ENCODE results near the gene CADM1.
A peak's percentile ranks its signal among the peaks of the same experiment; 100 is the strongest.

CADM1 gene

GRCh38 chr11:115444542-115444941 is 59.7 kb downstream of the CADM1 start:
- FAIRE-seq, result no peak

GRCh38 chr11:115439969-115440540 is 64.2 kb downstream of the CADM1 start:
- FAIRE-seq, result no peak

- peak; percentile 45 for FAIRE-seq
Observed at GRCh38 chr11:115439385-115439784, 64.8 kb downstream of the CADM1 start.

GRCh38 chr11:115437902-115438575 is 66.2 kb downstream of the CADM1 start:
- FAIRE-seq, result no peak

GRCh38 chr11:115430345-115430744 is 73.9 kb downstream of the CADM1 start:
- FAIRE-seq, result no peak

GRCh38 chr11:115428306-115428705 is 75.9 kb downstream of the CADM1 start:
- FAIRE-seq, result no peak

- no peak for FAIRE-seq
Observed at GRCh38 chr11:115425816-115426215, 78.4 kb downstream of the CADM1 start.

GRCh38 chr11:115425250-115425649 is 79.0 kb downstream of the CADM1 start:
- FAIRE-seq, result peak; percentile 53

- FAIRE-seq, result peak; percentile 17
Observed at GRCh38 chr11:115423728-115424459, 80.3 kb downstream of the CADM1 start.

GRCh38 chr11:115421992-115422689 is 82.1 kb downstream of the CADM1 start:
- FAIRE-seq, result no peak

GRCh38 chr11:115421352-115421991 is 82.7 kb downstream of the CADM1 start:
- FAIRE-seq, result no peak

GRCh38 chr11:115420505-115420904 is 83.7 kb downstream of the CADM1 start:
- FAIRE-seq, result no peak

GRCh38 chr11:115418626-115419025 is 85.6 kb downstream of the CADM1 start:
- FAIRE-seq, result no peak

- FAIRE-seq, result no peak
Observed at GRCh38 chr11:115418081-115418480, 86.1 kb downstream of the CADM1 start.

- peak; percentile 88 for FAIRE-seq
Observed at GRCh38 chr11:115411120-115411519, 93.1 kb downstream of the CADM1 start.

GRCh38 chr11:115409691-115410220 is 94.5 kb downstream of the CADM1 start:
- peak; percentile 51 for FAIRE-seq

GRCh38 chr11:115409116-115409670 is 95.0 kb downstream of the CADM1 start:
- peak; percentile 65 for FAIRE-seq

- no peak for FAIRE-seq
Observed at GRCh38 chr11:115408036-115408921, 95.9 kb downstream of the CADM1 start.

- FAIRE-seq, result no peak
Observed at GRCh38 chr11:115407496-115407895, 96.7 kb downstream of the CADM1 start.

- no peak for FAIRE-seq
Observed at GRCh38 chr11:115406404-115406803, 97.8 kb downstream of the CADM1 start.

Data from islet of Langerhans (tissue), 1 donor.